LNCAP (cell line): Measurements from ENCODE around the gene LSM10.

Experiments
- CTCF ChIP-seq: fragments of 450-650 bp; IDR thresholded peaks from 2 replicates; pipeline ENCODE4 v1.5.1; 2017; ENCODE audit warnings: mild to moderate bottlenecking

LSM10 gene

GRCh38 chr1:36387141-36387949 lies 10.4 kb downstream of the LSM10 start:
- TF ChIP-seq CTCF, result no peak

DNA sequence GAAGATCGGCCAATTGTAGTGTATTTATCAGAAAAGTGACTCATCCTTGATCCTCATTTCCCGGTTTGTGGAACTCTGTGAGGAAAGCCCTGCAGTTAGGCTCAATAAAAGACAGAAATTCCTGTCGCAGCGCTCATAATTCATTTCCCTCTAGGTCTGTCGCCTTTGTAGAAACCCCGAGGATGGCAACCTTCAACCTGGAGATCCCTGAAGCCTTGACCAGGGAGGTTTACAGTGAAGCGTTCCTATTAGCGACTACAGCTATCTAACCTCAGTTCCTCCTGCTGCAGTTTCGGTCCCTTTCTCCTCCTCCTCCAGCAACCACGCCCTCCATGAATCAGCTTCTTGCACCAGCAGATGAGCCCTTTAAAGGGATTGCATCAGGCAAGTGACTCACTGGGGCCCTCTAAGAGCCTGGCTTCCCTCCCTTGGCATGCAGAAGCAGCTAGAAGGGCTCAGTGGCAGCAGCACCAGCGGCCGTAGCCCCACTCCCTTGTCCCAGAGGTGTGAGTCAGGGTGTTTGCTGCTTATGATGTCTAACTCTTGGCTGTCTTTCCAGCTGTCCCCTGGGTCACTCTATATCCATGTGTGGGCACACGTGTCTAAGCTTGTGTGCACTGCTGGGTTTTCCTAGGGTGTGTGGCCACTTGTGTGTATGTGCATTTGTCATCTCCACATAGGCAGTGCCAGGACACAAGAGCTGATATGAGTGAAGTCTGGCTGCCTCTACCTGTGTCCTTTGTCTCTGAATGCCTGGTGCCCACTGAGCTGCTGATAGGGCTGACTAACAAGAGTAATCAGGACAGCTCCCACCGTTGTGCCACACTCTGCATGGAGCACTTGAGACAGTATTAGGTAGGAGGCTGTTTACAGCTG lies 11.2 kb downstream of the LSM10 start:
- no peak; the same call in 1 of the 2 replicates for TF ChIP-seq CTCF

GRCh38 chr1:36385410-36386264 lies 12.1 kb downstream of the LSM10 start, which contains the start of gene STK40:
Gene STK40, minus strand, starts transcription at chr1:36385924. Its CDS starts 24,592 bp downstream, at chr1:36361332.
- no peak for TF ChIP-seq CTCF

DNA sequence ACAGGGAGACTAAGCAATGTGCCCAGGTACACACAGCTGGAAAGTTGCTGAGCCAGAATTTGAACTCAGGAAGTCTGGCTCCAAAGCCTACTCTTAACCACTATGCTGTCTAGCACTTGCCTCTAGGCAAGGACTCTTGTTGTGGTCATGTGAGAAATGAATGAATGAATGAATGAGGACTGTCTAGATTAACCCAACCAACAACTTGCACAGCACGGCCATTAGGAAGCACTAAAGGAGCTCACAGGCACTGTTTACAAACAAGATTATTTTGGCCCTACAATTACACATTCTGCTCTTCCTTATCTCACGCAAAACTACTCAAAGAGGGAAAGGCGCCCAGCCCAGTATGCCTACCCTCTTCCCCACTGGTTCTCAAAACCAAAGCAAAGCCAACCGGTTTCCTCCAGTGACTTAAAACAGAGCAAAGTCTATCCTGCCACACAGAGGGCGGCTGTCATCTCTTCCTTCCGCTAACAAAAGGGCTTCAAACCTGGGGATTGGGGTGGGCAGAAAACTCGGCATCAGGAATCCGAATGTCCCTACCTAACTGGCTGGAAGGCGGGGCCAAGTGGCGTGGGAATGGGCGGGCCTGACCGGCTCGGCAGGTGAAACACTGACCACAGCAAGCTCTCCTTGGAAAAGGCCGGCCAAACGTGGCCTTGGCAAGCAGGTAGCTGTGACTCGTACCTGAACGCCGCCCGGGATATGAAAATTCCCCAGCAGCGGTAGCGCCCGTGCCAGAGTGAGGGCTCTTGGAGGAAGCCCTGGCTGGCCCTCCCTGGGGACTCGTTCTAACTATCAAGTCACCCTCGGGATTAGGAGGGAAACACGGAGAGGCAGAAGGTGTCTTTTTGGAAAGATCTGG lies 12.9 kb downstream of the LSM10 start:
- TF ChIP-seq CTCF, result no peak

- no peak for TF ChIP-seq CTCF
Observed at GRCh38 chr1:36383240-36383639, 14.5 kb downstream of the LSM10 start.

DNA sequence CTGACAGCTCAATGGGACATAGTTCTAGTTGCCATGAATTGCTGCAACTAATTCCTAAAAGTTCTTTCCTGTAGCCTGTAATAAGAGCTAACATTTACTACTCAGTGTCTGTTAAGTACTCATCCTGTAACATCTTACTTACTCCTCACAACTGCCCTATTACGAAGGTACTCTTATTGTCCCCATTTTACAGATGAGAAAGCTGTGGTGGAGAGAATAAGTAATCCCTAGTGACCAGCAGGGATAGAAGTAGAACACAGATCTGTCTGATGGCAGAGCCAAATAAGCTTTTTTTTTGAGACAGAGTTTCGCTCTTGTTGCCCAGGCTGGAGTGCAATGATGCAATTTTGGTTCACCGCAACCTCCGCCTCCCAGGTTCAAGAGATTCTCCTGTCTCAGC lies 15.0 kb downstream of the LSM10 start:
- TF ChIP-seq CTCF, result no peak
